Suprapubic skin (tissue), 4 donors: ENCODE results near the gene PXT1. TPM values are rescaled to one million over a fixed set of nuclear protein-coding genes. Genes with fewer than 3 reads are reported as not detected.
A peak's percentile ranks its signal among the peaks of the same experiment; 100 is the strongest.
"Not testable (repeated sequence)": the region's sequence is repeated elsewhere in the genome, so short reads cannot be mapped to it uniquely, and the experiment has no call there.

Source experiments
- DNase-seq, 2 donors: peaks; one replicate each; pipeline ENCODE4 v3.0.0-alpha.2; 2019; ENCODE audit warnings: low spot score in 2 of 2
- H3K27ac ChIP-seq: fragments of 200-600 bp; sonication (generic); one replicate; pipeline ENCODE4 v1.5.1; 2019
- H3K27me3 ChIP-seq: fragments of 200-600 bp; sonication (generic); one replicate; pipeline ENCODE4 v1.5.1; 2019
- H3K36me3 ChIP-seq: fragments of 200-600 bp; sonication (generic); one replicate; pipeline ENCODE4 v1.5.1; 2019
- H3K4me1 ChIP-seq: fragments of 200-600 bp; sonication (generic); one replicate; pipeline ENCODE4 v1.5.1; 2019
- H3K4me3 ChIP-seq: fragments of 200-600 bp; sonication (generic); one replicate; pipeline ENCODE4 v1.5.1; 2019; ENCODE audit warnings: mild to moderate bottlenecking
- H3K9me3 ChIP-seq: fragments of 200-600 bp; sonication (generic); one replicate; pipeline ENCODE4 v1.5.1; 2019
- CTCF ChIP-seq, 2 donors: fragments of 200-600 bp in 1 of 2; fragments of 450-650 bp in 1 of 2; sonication (generic) in 1 of 2; IDR thresholded peaks; one replicate each; pipeline ENCODE4 v1.5.1; 2016 to 2019; ENCODE audit warnings: antibody characterized with exemption in 2 of 2, mild to moderate bottlenecking in 1 of 2, moderate library complexity in 1 of 2
- EP300 ChIP-seq: sonication (generic); formaldehyde crosslinking; IDR thresholded peaks from one replicate; pipeline ENCODE4 v1.6.1; 2017; ENCODE audit warnings: antibody characterized with exemption
- POLR2A ChIP-seq, 2 donors: fragments of 450-650 bp; IDR thresholded peaks; one replicate each; pipeline ENCODE4 v1.6.1; 2017; ENCODE audit warnings: antibody characterized with exemption in 2 of 2, mild to moderate bottlenecking in 2 of 2, moderate library complexity in 2 of 2
- POLR2AphosphoS5 ChIP-seq, 3 donors: sonication (generic); formaldehyde crosslinking; IDR thresholded peaks; one replicate each; pipeline ENCODE4 v1.6.1; 2017; ENCODE audit warnings: antibody characterized with exemption in 3 of 3
- WGBS: methylation state at CpG from one replicate; pipeline ENCODE4 v1.1.5; 2018; 5-methylcytosine and 5-hydroxymethylcytosine counted together
- total RNA-seq, 4 donors: library from RNA; depleted of rRNA; stranded (reverse); fragments of >200 nt; gene quantifications; one replicate each; pipeline ENCODE4 v1.1.0, GENCODE V29; 2016

Gene PXT1
- total RNA-seq, 4 donors from 2014 or later = not detected

DNA sequence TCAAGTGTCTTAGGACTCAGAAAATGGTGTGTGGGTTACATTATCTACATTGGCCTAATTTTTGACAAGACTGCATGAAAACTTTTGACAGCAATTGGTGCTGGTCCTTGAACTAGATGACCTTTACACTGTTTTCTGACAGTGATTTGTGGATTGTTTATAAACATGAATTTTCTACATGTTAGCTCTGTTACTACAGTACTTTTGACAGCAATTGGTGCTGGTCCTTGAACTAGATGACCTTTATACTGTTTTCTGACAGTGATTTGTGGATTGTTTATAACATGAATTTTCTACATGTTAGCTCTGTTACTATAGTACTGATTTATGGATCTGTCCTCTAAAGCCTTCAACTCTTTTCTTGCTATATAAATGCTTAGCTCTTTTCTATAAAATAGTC lies 16.8 kb upstream of the PXT1 start:
- H3K36me3 ChIP-seq = no peaks in the 10 kb centered on the region
- no peak overlapping the region for H3K4me3 ChIP-seq
- H3K9me3 ChIP-seq = no peaks in the 10 kb centered on the region
- DNase-seq = no peak
- peaks cover 20% of the 10 kb centered on the region for H3K4me1 ChIP-seq
- TF ChIP-seq EP300 (no peak), CTCF (IDR thresholded peaks at IDR 0.05) (no peak), POLR2AphosphoS5 (IDR thresholded peaks at IDR 0.05) (no peak), POLR2A (IDR thresholded peaks at IDR 0.05) (no peak)
- no peak overlapping the region for H3K27ac ChIP-seq
- no peaks in the 10 kb centered on the region for H3K27me3 ChIP-seq

GRCh38 chr6:36455486-36456027 lies 12.9 kb upstream of the PXT1 start:
- no peak overlapping the region for H3K4me3 ChIP-seq
- WGBS = 72% methylated on average over 3 of the region's 3 CpGs
- no peaks in the 10 kb centered on the region for H3K9me3 ChIP-seq
- peaks cover 6% of the 10 kb centered on the region for H3K36me3 ChIP-seq
- peak overlapping the region; percentile 5 for H3K27ac ChIP-seq
- no peaks in the 10 kb centered on the region for H3K27me3 ChIP-seq
- H3K4me1 ChIP-seq = peaks cover 16% of the 10 kb centered on the region
- DNase-seq = no peak
- no peak for TF ChIP-seq CTCF (IDR thresholded peaks at IDR 0.05)
- no peak for TF ChIP-seq POLR2AphosphoS5 (IDR thresholded peaks at IDR 0.05)
- no peak for TF ChIP-seq EP300
- no peak for TF ChIP-seq POLR2A (IDR thresholded peaks at IDR 0.05)

- not testable (repeated sequence) for H3K27ac ChIP-seq, DNase-seq, H3K9me3 ChIP-seq, H3K4me3 ChIP-seq, H3K27me3 ChIP-seq
- peaks cover 12% of the 10 kb centered on the region for H3K36me3 ChIP-seq
- peaks cover 20% of the 10 kb centered on the region for H3K4me1 ChIP-seq
- 98% methylated on average over 8 of the region's 8 CpGs for WGBS
Observed at GRCh38 chr6:36452897-36453296, 10.2 kb upstream of the PXT1 start.

- Histone ChIP-seq H3K36me3 (peaks cover 12% of the 10 kb centered on the region), H3K4me1 (peaks cover 24% of the 10 kb centered on the region)
- H3K27ac ChIP-seq, DNase-seq, H3K9me3 ChIP-seq, H3K4me3 ChIP-seq, H3K27me3 ChIP-seq: not testable (repeated sequence)
- WGBS = over 99% methylated on average over 10 of the region's 10 CpGs
Observed at GRCh38 chr6:36449173-36449572, 6.5 kb upstream of the PXT1 start.

- Histone ChIP-seq H3K4me3 (peak overlapping the region; percentile 95), H3K4me1 (peaks cover 44% of the 10 kb centered on the region), H3K36me3 (peaks cover 5% of the 10 kb centered on the region), H3K9me3 (peaks cover 6% of the 10 kb centered on the region), H3K27ac (no peak overlapping the region), H3K27me3 (no peaks in the 10 kb centered on the region)
- no peak for TF ChIP-seq EP300
- no peak for TF ChIP-seq POLR2AphosphoS5 (IDR thresholded peaks at IDR 0.05)
- no peak for DNase-seq
Observed at GRCh38 chr6:36445621-36446020, 3.0 kb upstream of the PXT1 start.

- no peak for TF ChIP-seq POLR2A (IDR thresholded peaks at IDR 0.05)
- no peak for TF ChIP-seq EP300
- 52% methylated on average over 3 of the region's 3 CpGs for WGBS
- Histone ChIP-seq H3K36me3 (peaks cover 5% of the 10 kb centered on the region), H3K4me1 (peaks cover 40% of the 10 kb centered on the region), H3K4me3 (peak overlapping the region; percentile 95), H3K9me3 (peaks cover 6% of the 10 kb centered on the region), H3K27ac (peak overlapping the region; percentile 99), H3K27me3 (no peaks in the 10 kb centered on the region)
- DNase-seq = no peak
Observed at GRCh38 chr6:36444470-36444869, 1.8 kb upstream of the PXT1 start.

GRCh38 chr6:36443471-36444428 lies 1.1 kb upstream of the PXT1 start:
- H3K4me1 ChIP-seq = peaks cover 40% of the 10 kb centered on the region
- peak overlapping the region; percentile 95 for H3K4me3 ChIP-seq
- DNase-seq = no peak
- no peaks in the 10 kb centered on the region for H3K9me3 ChIP-seq
- H3K36me3 ChIP-seq = peaks cover 1% of the 10 kb centered on the region
- 2% methylated on average over 18 of the region's 18 CpGs for WGBS
- no peaks in the 10 kb centered on the region for H3K27me3 ChIP-seq
- TF ChIP-seq POLR2A (IDR thresholded peaks at IDR 0.05) = no peak
- TF ChIP-seq CTCF (IDR thresholded peaks at IDR 0.05) = no peak
- TF ChIP-seq POLR2AphosphoS5 (IDR thresholded peaks at IDR 0.05) = no peak
- TF ChIP-seq EP300 = no peak
- H3K27ac ChIP-seq = peak overlapping the region; percentile 99
